ENCODE data around the gene IFT43. TPM values are rescaled to one million over a fixed set of nuclear protein-coding genes. Genes with fewer than 3 reads are reported as not detected.

IFT43 gene
- total RNA-seq, 1 donor from 2014 or later = 36.9 TPM

- no peak for DNase-seq (ENCODE audit: extremely low spot score, unreplicated experiment)
- TF ChIP-seq, protein P1, sequence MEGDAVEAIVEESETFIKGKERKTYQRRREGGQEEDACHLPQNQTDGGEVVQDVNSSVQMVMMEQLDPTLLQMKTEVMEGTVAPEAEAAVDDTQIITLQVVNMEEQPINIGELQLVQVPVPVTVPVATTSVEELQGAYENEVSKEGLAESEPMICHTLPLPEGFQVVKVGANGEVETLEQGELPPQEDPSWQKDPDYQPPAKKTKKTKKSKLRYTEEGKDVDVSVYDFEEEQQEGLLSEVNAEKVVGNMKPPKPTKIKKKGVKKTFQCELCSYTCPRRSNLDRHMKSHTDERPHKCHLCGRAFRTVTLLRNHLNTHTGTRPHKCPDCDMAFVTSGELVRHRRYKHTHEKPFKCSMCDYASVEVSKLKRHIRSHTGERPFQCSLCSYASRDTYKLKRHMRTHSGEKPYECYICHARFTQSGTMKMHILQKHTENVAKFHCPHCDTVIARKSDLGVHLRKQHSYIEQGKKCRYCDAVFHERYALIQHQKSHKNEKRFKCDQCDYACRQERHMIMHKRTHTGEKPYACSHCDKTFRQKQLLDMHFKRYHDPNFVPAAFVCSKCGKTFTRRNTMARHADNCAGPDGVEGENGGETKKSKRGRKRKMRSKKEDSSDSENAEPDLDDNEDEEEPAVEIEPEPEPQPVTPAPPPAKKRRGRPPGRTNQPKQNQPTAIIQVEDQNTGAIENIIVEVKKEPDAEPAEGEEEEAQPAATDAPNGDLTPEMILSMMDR (conservative IDR thresholded peaks at IDR 0.05) = no peak
- Mint-ChIP-seq H3K36me3 (peaks cover 35% of the 10 kb centered on the region), H3K4me3 (no peak overlapping the region), H3K4me1 (ENCODE audit: unreplicated experiment) (peaks cover 15% of the 10 kb centered on the region), H3K27me3 (no peaks in the 10 kb centered on the region), H3K27ac (no peak overlapping the region), H3K9me3 (no peaks in the 10 kb centered on the region)
Measured at GRCh38 chr14:75969126-75969525, 16.4 kb upstream of the IFT43 start.

- H3K4me1 Mint-ChIP-seq (ENCODE audit: unreplicated experiment) = peaks cover 15% of the 10 kb centered on the region
- H3K27me3 Mint-ChIP-seq = no peaks in the 10 kb centered on the region
- DNase-seq (ENCODE audit: extremely low spot score, unreplicated experiment) = no peak
- no peak overlapping the region for H3K4me3 Mint-ChIP-seq
- TF ChIP-seq, protein P1 (conservative IDR thresholded peaks at IDR 0.05) = no peak
- H3K27ac Mint-ChIP-seq = no peak overlapping the region
- H3K9me3 Mint-ChIP-seq = no peaks in the 10 kb centered on the region
- H3K36me3 Mint-ChIP-seq = peaks cover 32% of the 10 kb centered on the region
Measured at GRCh38 chr14:75969891-75970290, 15.7 kb upstream of the IFT43 start.

- no peak for DNase-seq (ENCODE audit: extremely low spot score, unreplicated experiment)
- peaks cover 21% of the 10 kb centered on the region for H3K4me1 Mint-ChIP-seq (ENCODE audit: unreplicated experiment)
- no peaks in the 10 kb centered on the region for H3K9me3 Mint-ChIP-seq
- H3K27me3 Mint-ChIP-seq = no peaks in the 10 kb centered on the region
- peaks cover 25% of the 10 kb centered on the region for H3K36me3 Mint-ChIP-seq
- TF ChIP-seq, protein P1 (conservative IDR thresholded peaks at IDR 0.05) = no peak
- no peak overlapping the region for H3K27ac Mint-ChIP-seq
- H3K4me3 Mint-ChIP-seq = no peak overlapping the region
Measured at GRCh38 chr14:75970989-75971388, 14.6 kb upstream of the IFT43 start.

- H3K4me1 Mint-ChIP-seq (ENCODE audit: unreplicated experiment) = peaks cover 22% of the 10 kb centered on the region
- no peak overlapping the region for H3K4me3 Mint-ChIP-seq
- H3K27ac Mint-ChIP-seq = no peak overlapping the region
- TF ChIP-seq, protein P1 (conservative IDR thresholded peaks at IDR 0.05) = no peak
- H3K9me3 Mint-ChIP-seq = no peaks in the 10 kb centered on the region
- DNase-seq (ENCODE audit: extremely low spot score, unreplicated experiment) = no peak
- H3K27me3 Mint-ChIP-seq = no peaks in the 10 kb centered on the region
- H3K36me3 Mint-ChIP-seq = peaks cover 20% of the 10 kb centered on the region
Measured at GRCh38 chr14:75971509-75971908, 14.1 kb upstream of the IFT43 start.

DNA sequence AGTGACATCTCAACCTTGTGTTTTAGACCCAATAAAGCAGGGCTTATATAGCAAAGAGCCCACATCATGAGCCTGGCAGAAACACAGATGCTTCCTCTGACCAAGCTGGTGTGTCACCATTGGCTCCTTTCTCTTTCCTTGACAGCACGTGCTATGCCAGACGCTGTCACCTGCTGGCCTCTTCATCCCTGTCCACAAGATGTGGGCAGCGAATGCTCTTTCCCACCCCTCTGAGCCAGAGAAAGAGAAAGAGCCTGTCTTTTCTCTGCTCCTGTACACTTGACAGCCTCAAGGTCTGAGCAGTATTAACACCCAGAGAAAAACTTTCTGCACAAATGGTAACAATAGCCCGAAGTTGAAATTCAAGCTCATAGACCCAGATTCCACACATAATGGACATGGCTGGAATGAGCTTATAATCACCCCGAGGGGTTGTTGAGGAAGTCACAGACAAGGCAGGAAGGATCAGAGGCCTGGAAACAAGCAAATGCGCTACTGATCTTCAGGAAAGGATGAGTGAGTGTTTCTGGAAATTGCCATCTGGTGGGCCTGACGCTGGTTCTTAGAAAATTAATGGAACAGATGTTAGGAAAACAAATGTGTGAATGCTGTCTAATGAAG, 12.7 kb upstream of the IFT43 start:
- peak overlapping the region; percentile 32 for H3K27ac Mint-ChIP-seq
- H3K4me3 Mint-ChIP-seq = no peak overlapping the region
- TF ChIP-seq, protein P1 (conservative IDR thresholded peaks at IDR 0.05) = no peak
- no peaks in the 10 kb centered on the region for H3K9me3 Mint-ChIP-seq
- peaks cover 11% of the 10 kb centered on the region for H3K36me3 Mint-ChIP-seq
- peaks cover 36% of the 10 kb centered on the region for H3K4me1 Mint-ChIP-seq (ENCODE audit: unreplicated experiment)
- no peaks in the 10 kb centered on the region for H3K27me3 Mint-ChIP-seq
- no peak for DNase-seq (ENCODE audit: extremely low spot score, unreplicated experiment)

Measured in type B pancreatic cell (in vitro differentiated cells).